SK-N-SH (cell line): ENCODE measurements around the gene EFCAB7. TPM values are rescaled to one million over a fixed set of nuclear protein-coding genes. Genes with fewer than 3 reads are reported as not detected.
A peak's percentile ranks its signal among the peaks of the same experiment; 100 is the strongest.

Experiments
- CTCF ChIA-PET: fragments of 300-600, 350-600 bp; formaldehyde crosslinking; extraction: SDS; loops from one replicate; lab custom pipeline; 2021; lab: Yijun Ruan, JAX
- POLR2A ChIA-PET: fragments of 350-600 bp; sonication (Branson Sonifier 250); formaldehyde crosslinking; extraction: SDS; loops from one replicate; lab custom pipeline; 2020; ENCODE audit warnings: antibody characterized with exemption, inconsistent platforms; lab: Yijun Ruan, JAX
- DNase-seq: peaks from one replicate; pipeline ENCODE4 v3.0.0; 2012
- H2AFZ ChIP-seq: fragments of 200-600 bp; sonication (generic); 2 replicates; pipeline ENCODE4 v1.8.1; 2016; ENCODE audit warnings: antibody characterized with exemption, mild to moderate bottlenecking, low read depth
- H3F3A ChIP-seq: fragments of 200-600 bp; sonication (generic); replicated peaks from 2 replicates; pipeline ENCODE3; 2016; ENCODE audit warnings: antibody characterized with exemption, mild to moderate bottlenecking; ENCODE audit not compliant: insufficient read depth
- H3K27ac ChIP-seq, 2 experiments: fragments of 200-500 bp in 1 of 2; fragments of 200-600 bp in 1 of 2; sonication (Bioruptor generic) in 1 of 2; sonication (generic), shearing (Covaris generic) in 1 of 2; 2 replicates each; pipeline versions ENCODE4 v1.5.1 to v1.6.1; 2014 to 2016; ENCODE audit warnings: low read depth in 2 of 2, inconsistent platforms in 1 of 2, low read length in 1 of 2, mild to moderate bottlenecking in 1 of 2, mixed read lengths in 1 of 2
- H3K27me3 ChIP-seq: fragments of 200-600 bp; sonication (generic), shearing (Covaris generic); 2 replicates; pipeline ENCODE4 v1.6.1; 2016; ENCODE audit warnings: mixed run types; ENCODE audit not compliant: insufficient read depth
- H3K36me3 ChIP-seq, 2 experiments: fragments of 200-500 bp in 1 of 2; fragments of 200-600 bp in 1 of 2; sonication (Bioruptor generic) in 1 of 2; sonication (generic) in 1 of 2; replicated peaks in 1 of 2; 2 replicates each; pipeline versions ENCODE3 to v1.5.1; 2014 to 2016; ENCODE audit warnings: low read length in 1 of 2, mild to moderate bottlenecking in 1 of 2; ENCODE audit not compliant: insufficient read depth in 2 of 2, control insufficient read depth in 1 of 2
- H3K4me1 ChIP-seq, 2 experiments: fragments of 200-500 bp in 1 of 2; fragments of 200-600 bp in 1 of 2; sonication (Bioruptor generic) in 1 of 2; sonication (generic), shearing (Covaris generic) in 1 of 2; 2 replicates each; pipeline versions ENCODE4 v1.5.1 to v1.6.1; 2014 to 2016; ENCODE audit warnings: low read depth in 1 of 2, low read length in 1 of 2, mixed run types in 1 of 2; ENCODE audit not compliant: insufficient read depth in 2 of 2, control insufficient read depth in 1 of 2
- H3K4me2 ChIP-seq: fragments of 200-600 bp; sonication (generic), shearing (Covaris generic); 2 replicates; pipeline ENCODE4 v1.6.1; 2017; ENCODE audit warnings: mixed run types
- H3K4me3 ChIP-seq, 2 experiments: fragments of 200-500 bp in 1 of 2; fragments of 200-600 bp in 1 of 2; sonication (Bioruptor generic) in 1 of 2; sonication (generic), shearing (Covaris generic) in 1 of 2; 2 replicates each; pipeline versions ENCODE4 v1.5.1 to v1.8.1; 2014 to 2016; ENCODE audit warnings: low read depth in 2 of 2, inconsistent platforms in 1 of 2, low read length in 1 of 2, mild to moderate bottlenecking in 1 of 2, mixed read lengths in 1 of 2, moderate library complexity in 1 of 2
- H3K79me2 ChIP-seq: fragments of 200-600 bp; sonication (generic); 2 replicates; pipeline ENCODE4 v1.8.1; 2017; ENCODE audit warnings: mild to moderate bottlenecking; ENCODE audit not compliant: insufficient read depth
- H3K9ac ChIP-seq: fragments of 200-600 bp; sonication (generic); 2 replicates; pipeline ENCODE4 v1.6.1; 2017; ENCODE audit warnings: mixed run types
- H3K9me2 ChIP-seq: fragments of 200-600 bp; sonication (generic); 2 replicates; pipeline ENCODE4 v1.6.1; 2017; ENCODE audit warnings: mixed run types
- H3K9me3 ChIP-seq: fragments of 200-600 bp; sonication (generic); 2 replicates; pipeline ENCODE4 v1.6.1; 2017; ENCODE audit warnings: mixed run types, mild to moderate bottlenecking, moderate library complexity
- H4K20me1 ChIP-seq: fragments of 200-600 bp; sonication (generic); 2 replicates; pipeline ENCODE4 v1.6.1; 2017; ENCODE audit warnings: mild to moderate bottlenecking, mixed run types; ENCODE audit not compliant: insufficient read depth
- CTCF ChIP-seq: fragments of 200-600 bp; sonication (generic); IDR thresholded peaks from 2 replicates; pipeline ENCODE4 v1.6.1; 2017; ENCODE audit warnings: antibody characterized with exemption, mild to moderate bottlenecking, moderate library complexity
- ELF1 ChIP-seq: IDR thresholded peaks from 2 replicates; pipeline ENCODE4 v1.4.0; 2012
- EP300 ChIP-seq, 2 experiments: IDR thresholded peaks; 2 replicates each; pipeline versions ENCODE4 v1.4.0 to v1.6.1; 2012; ENCODE audit warnings: borderline replicate concordance in 1 of 2, low read depth in 1 of 2, low read length in 1 of 2
- EZH2phosphoT487 ChIP-seq: fragments of 200-600 bp; sonication (generic); IDR thresholded peaks from 2 replicates; pipeline ENCODE4 v1.6.1; 2017; ENCODE audit warnings: low read depth, mixed run types, mild to moderate bottlenecking, antibody characterized with exemption, moderate library complexity, borderline replicate concordance
- IRF3 ChIP-seq: fragments of 150-350 bp; IDR thresholded peaks from 2 replicates; pipeline ENCODE4 v1.6.1; 2016; ENCODE audit warnings: mild to moderate bottlenecking, low read depth, low read length
- MXI1 ChIP-seq: IDR thresholded peaks from 2 replicates; pipeline ENCODE4 v1.6.1; 2012; ENCODE audit warnings: mild to moderate bottlenecking, low read depth, low read length, improper control_type of control experiment
- NRF1 ChIP-seq: IDR thresholded peaks from 2 replicates; pipeline ENCODE4 v1.6.1; 2012; ENCODE audit warnings: low read depth, mild to moderate bottlenecking, low read length
- POLR2AphosphoS5 ChIP-seq: IDR thresholded peaks from 2 replicates; pipeline ENCODE4 v1.6.1; 2012; ENCODE audit warnings: low read depth, low read length
- RAD21 ChIP-seq: IDR thresholded peaks from 2 replicates; pipeline ENCODE4 v1.6.1; 2012; ENCODE audit warnings: mild to moderate bottlenecking, low read length
- RFX5 ChIP-seq: IDR thresholded peaks from 2 replicates; pipeline ENCODE4 v1.6.1; 2012; ENCODE audit warnings: mild to moderate bottlenecking, improper control_type of control experiment, low read length
- SMC3 ChIP-seq: IDR thresholded peaks from 2 replicates; pipeline ENCODE4 v1.6.1; 2012; ENCODE audit warnings: low read depth, low read length, improper control_type of control experiment
- TCF12 ChIP-seq: IDR thresholded peaks from 2 replicates; pipeline ENCODE4 v1.4.0; 2012
- USF2 ChIP-seq: fragments of 150-350 bp; IDR thresholded peaks from 2 replicates; pipeline ENCODE4 v1.6.1; 2017; ENCODE audit warnings: antibody characterized with exemption, low read length, low read depth, borderline replicate concordance
- ZBTB33 ChIP-seq: IDR thresholded peaks from 2 replicates; pipeline ENCODE4 v1.4.0; 2012; ENCODE audit warnings: low read depth, borderline replicate concordance
- WGBS: methylation state at CpG from one replicate; pipeline ENCODE4 v1.1.6; 2017; ENCODE audit warnings: low lambda C conversion rate; 5-methylcytosine and 5-hydroxymethylcytosine counted together
- polyA plus RNA-seq, 3 experiments: library from polyadenylated mRNA; depleted of rRNA; stranded (reverse); fragments of >200 nt; gene quantifications; 2 replicates each; pipeline ENCODE4 v1.2.3, GENCODE V29; 2012

EFCAB7 gene
- polyA plus RNA-seq, 1 of the 3 experiments (the other 2 are of a cell fraction) = 2.4 TPM

GRCh38 chr1:63523738-63524137 is 413 bp downstream of the EFCAB7 start:
- POLR2A ChIA-PET = interaction anchor here (1.2 kb wide), 1 partner anchor 16 kb away, joined by 3 read pairs; no protein-coding TSS in a partner anchor
- H3K9ac ChIP-seq = peak overlapping the region; percentile 87
- peak overlapping the region; percentile 91 for H2AFZ ChIP-seq
- no peaks in the 10 kb centered on the region for H3K9me2 ChIP-seq
- peak overlapping the region; percentile 92 for H3K4me2 ChIP-seq
- TF ChIP-seq RAD21 = no peak
- 0 out of 2 replicates have a peak, but pooled peaks have one; percentile 1 for TF ChIP-seq RFX5
- peaks cover 9 to 11% of the 10 kb centered on the region in 2 experiments; a peak in 3 of 4 replicates for H3K4me1 ChIP-seq
- H3K36me3 ChIP-seq = peaks cover 6 to 21% of the 10 kb centered on the region in 2 experiments
- DNase-seq = peak; percentile 7
- WGBS = under 1% methylated on average over 11 of the region's 11 CpGs
- CTCF ChIA-PET = interaction anchor here (0.9 to 1.6 kb wide), 3 partner anchors 15 to 197 kb away, joined by 3 to 7 read pairs (median 6); no protein-coding TSS in a partner anchor
- no peaks in the 10 kb centered on the region for H3K27me3 ChIP-seq
- no peaks in the 10 kb centered on the region for H3K9me3 ChIP-seq
- H4K20me1 ChIP-seq = no peaks in the 10 kb centered on the region
- peak overlapping the region; percentile 97 to 99 for H3K27ac ChIP-seq
- H3F3A ChIP-seq = peaks cover 13% of the 10 kb centered on the region
- H3K79me2 ChIP-seq = peaks cover 39% of the 10 kb centered on the region
- H3K4me3 ChIP-seq = peak overlapping the region; percentile 91 to 94

- Histone ChIP-seq H3K9me3 (no peaks in the 10 kb centered on the region), H3K4me1 (peaks cover 9 to 11% of the 10 kb centered on the region in 2 experiments; a peak in 3 of 4 replicates), H3K27ac (peak overlapping the region; percentile 97 to 99)
- no peak for TF ChIP-seq USF2
- TF ChIP-seq, all 33 proteins: peak for 0
- Histone ChIP-seq H2AFZ (peak overlapping the region; percentile 91), H3F3A (peaks cover 13% of the 10 kb centered on the region), H3K9ac (peak overlapping the region; percentile 87), H3K4me2 (peak overlapping the region; percentile 92), H4K20me1 (no peaks in the 10 kb centered on the region), H3K9me2 (no peaks in the 10 kb centered on the region), H3K79me2 (peaks cover 34% of the 10 kb centered on the region), H3K4me3 (peak overlapping the region; percentile 91 to 94), H3K36me3 (peaks cover 10 to 24% of the 10 kb centered on the region in 2 experiments), H3K27me3 (no peaks in the 10 kb centered on the region)
- peak; percentile 4 for DNase-seq
- ChIA-PET CTCF (interaction anchor here (0.6 to 1.6 kb wide), 4 partner anchors 13 to 647 kb away, joined by 3 to 7 read pairs (median 4); no protein-coding TSS in a partner anchor), POLR2A (no interaction called here)
- WGBS = 27% methylated on average over 3 of the region's 3 CpGs
Measured at GRCh38 chr1:63524201-63524600, 876 bp downstream of the EFCAB7 start.

- Histone ChIP-seq H4K20me1 (no peaks in the 10 kb centered on the region), H3K9me2 (no peaks in the 10 kb centered on the region), H3K27ac (no peak overlapping the region), H3K4me2 (no peak overlapping the region), H3K36me3 (peaks cover 36 to 53% of the 10 kb centered on the region in 2 experiments), H3K9me3 (no peaks in the 10 kb centered on the region), H3K79me2 (no peaks in the 10 kb centered on the region), H3K9ac (no peak overlapping the region), H3K4me3 (no peak overlapping the region), H2AFZ (no peak overlapping the region), H3K27me3 (no peaks in the 10 kb centered on the region), H3F3A (peaks cover 7% of the 10 kb centered on the region), H3K4me1 (no peaks in the 10 kb centered on the region)
- ChIA-PET POLR2A (no interaction called here), CTCF (no interaction called here)
- 80% methylated on average over 1 of the region's 1 CpG for WGBS
- DNase-seq = no peak
- TF ChIP-seq TCF12 (no peak), ZBTB33 (no peak), EZH2phosphoT487 (no peak), POLR2AphosphoS5 (no peak), EP300 (IDR thresholded peaks at IDR 0.05; ENCODE audit: borderline replicate concordance in 1 of 2, low read depth in 1 of 2, low read length in 1 of 2) (no peak), NRF1 (no peak), CTCF (no peak), SMC3 (no peak), MXI1 (no peak), ELF1 (no peak), IRF3 (no peak)
Measured at GRCh38 chr1:63532727-63533126, 9.4 kb downstream of the EFCAB7 start.
